HG02981 (cell line): ENCODE data around the gene DMRTB1.

Experiments
- ATAC-seq: cut with Tn5 transposase; IDR thresholded peaks from one replicate; pipeline ENCODE4 v1.9.1; 2021; ENCODE audit warnings: mild to moderate bottlenecking, moderate library complexity; ENCODE audit not compliant: unreplicated experiment

Gene DMRTB1

GRCh38 chr1:53484705-53485477, 25.7 kb downstream of the DMRTB1 start:
- ATAC-seq = no peak

- no peak for ATAC-seq
These were observed 26.5 kb downstream of the DMRTB1 start for GRCh38 chr1:53485478-53486394.

GRCh38 chr1:53486395-53487026, 27.3 kb downstream of the DMRTB1 start:
- ATAC-seq = no peak

- ATAC-seq = no peak
These were observed 31.2 kb downstream of the DMRTB1 start for GRCh38 chr1:53490351-53490750.

- ATAC-seq = no peak
These were observed 36.6 kb downstream of the DMRTB1 start for GRCh38 chr1:53495633-53496345.

GRCh38 chr1:53498555-53499131, 39.4 kb downstream of the DMRTB1 start:
- ATAC-seq = no peak

- ATAC-seq = no peak
These were observed 40.3 kb downstream of the DMRTB1 start for GRCh38 chr1:53499257-53500203.

GRCh38 chr1:53500204-53501064, 41.2 kb downstream of the DMRTB1 start:
- no peak for ATAC-seq

GRCh38 chr1:53501065-53502005, 42.1 kb downstream of the DMRTB1 start:
- no peak for ATAC-seq

- ATAC-seq = no peak
These were observed 43.6 kb downstream of the DMRTB1 start for GRCh38 chr1:53502641-53503432.

GRCh38 chr1:53503433-53504217, 44.4 kb downstream of the DMRTB1 start:
- ATAC-seq = no peak

GRCh38 chr1:53504901-53505300, 45.7 kb downstream of the DMRTB1 start:
- no peak for ATAC-seq

- ATAC-seq = no peak
These were observed 46.2 kb downstream of the DMRTB1 start for GRCh38 chr1:53505401-53505800.

- ATAC-seq = no peak
These were observed 46.7 kb downstream of the DMRTB1 start for GRCh38 chr1:53505891-53506290.

GRCh38 chr1:53506355-53507050, 47.3 kb downstream of the DMRTB1 start:
- ATAC-seq = no peak
